ENCODE measurements around the gene SDK2.

DNA sequence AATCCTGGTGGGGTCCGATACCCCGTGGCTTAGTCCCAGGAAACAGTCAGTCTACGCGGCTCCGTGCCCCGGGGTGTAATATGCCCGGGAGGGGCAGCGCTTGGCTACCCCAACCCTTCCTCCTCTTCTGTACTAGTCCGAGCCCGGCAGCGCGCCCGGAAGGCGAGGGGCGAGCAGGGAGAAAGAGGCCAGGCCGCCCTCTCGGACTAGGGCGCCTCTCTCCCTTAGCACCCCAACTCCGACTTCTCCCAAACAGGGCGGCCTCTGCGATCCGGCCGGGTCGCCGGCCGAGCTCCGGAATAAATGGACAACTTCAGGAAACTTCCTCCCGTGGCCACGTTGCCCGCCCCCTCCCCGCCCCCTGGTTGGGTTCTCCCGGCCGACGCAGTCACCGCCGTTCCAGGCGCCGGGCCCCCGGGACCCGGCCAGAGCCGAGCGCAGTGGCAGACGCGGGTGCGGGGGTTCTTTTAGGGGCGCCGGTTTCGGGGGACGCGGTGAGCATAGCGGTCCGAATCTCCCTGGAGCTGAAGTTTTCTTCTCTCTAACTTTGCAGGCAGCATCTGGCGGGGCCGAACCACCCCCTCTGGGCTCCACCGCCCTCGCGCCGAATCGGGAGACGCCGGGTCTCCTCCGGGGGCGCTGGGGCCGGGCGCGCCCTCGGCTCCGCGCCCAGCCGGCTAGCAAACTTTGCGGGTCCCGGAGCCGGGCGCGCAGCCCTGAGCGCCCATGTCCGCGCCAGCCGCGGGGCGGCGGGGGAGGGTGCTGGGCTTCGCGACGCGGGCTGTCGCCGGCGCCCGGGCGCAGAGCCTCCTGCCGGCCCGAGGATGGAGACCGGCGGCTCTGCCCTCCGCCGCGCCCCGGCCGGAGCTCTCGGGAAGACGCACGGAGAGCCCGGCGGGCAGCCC is at the start of gene SDK2:
- TF ChIP-seq POLR2A (IDR thresholded peaks at IDR 0.05) = no peak
- TF ChIP-seq, protein P1, sequence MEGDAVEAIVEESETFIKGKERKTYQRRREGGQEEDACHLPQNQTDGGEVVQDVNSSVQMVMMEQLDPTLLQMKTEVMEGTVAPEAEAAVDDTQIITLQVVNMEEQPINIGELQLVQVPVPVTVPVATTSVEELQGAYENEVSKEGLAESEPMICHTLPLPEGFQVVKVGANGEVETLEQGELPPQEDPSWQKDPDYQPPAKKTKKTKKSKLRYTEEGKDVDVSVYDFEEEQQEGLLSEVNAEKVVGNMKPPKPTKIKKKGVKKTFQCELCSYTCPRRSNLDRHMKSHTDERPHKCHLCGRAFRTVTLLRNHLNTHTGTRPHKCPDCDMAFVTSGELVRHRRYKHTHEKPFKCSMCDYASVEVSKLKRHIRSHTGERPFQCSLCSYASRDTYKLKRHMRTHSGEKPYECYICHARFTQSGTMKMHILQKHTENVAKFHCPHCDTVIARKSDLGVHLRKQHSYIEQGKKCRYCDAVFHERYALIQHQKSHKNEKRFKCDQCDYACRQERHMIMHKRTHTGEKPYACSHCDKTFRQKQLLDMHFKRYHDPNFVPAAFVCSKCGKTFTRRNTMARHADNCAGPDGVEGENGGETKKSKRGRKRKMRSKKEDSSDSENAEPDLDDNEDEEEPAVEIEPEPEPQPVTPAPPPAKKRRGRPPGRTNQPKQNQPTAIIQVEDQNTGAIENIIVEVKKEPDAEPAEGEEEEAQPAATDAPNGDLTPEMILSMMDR (IDR thresholded peaks at IDR 0.05) = no peak

Measured in thyroid gland (tissue), 4 donors.